ENCODE data around the gene REXO1.
A peak's percentile ranks its signal among the peaks of the same experiment; 100 is the strongest.

DNA sequence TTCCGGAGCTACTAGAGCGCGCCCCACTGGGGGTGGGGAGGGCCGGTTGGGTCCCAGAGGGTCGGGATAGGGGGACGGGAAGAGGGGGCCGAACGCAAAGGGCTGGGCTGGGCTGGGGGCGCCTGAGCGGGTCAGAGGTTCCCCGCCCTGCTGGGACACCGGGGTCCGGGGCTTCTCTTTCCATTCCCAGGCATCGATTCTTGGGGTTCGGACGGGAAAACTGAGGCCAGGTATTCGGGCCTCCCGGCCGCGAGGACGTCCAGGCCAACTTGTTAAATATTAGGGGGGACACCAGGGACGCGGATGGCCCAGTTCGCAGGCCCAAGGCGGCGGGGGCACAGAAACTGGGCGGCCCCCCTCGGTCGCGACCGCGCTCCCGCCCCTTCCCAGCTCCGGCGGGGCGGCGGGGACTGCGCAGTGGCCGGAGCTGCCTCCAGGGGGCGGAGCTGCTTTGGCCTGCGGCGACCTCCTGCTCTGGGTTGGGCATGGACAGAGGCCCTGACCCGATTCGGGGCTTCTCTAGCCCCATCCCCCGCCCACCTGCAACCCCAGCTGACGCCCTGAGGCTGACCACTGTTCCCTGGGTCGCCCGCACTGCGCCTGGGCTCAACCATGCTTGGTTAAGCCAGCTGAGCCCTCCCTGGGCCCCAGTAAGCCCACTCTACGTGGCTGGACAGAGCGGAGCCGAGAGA, 16.3 kb upstream of the REXO1 start:
- TF ChIP-seq MYC (IDR thresholded peaks at IDR 0.05; ENCODE audit: borderline replicate concordance, low read length) (no peak), EP300 (IDR thresholded peaks at IDR 0.05) (no peak), RCOR1 (IDR thresholded peaks at IDR 0.05; ENCODE audit: low read depth, low read length) (no peak), JUN (IDR thresholded peaks at IDR 0.05) (peak in 1 of 2 experiments; percentile 27; a peak in 3 of 5 replicates), HEYL (CRISPR knock-in tag; IDR thresholded peaks at IDR 0.05) (no peak), RFX5 (IDR thresholded peaks at IDR 0.05) (no peak), POLR2A (IDR thresholded peaks at IDR 0.05; ENCODE audit: low read length) (peak; percentile 11), NR3C1 (IDR thresholded peaks at IDR 0.05) (no peak), SMC3 (IDR thresholded peaks at IDR 0.05) (no peak), ZNF302 (CRISPR knock-in tag; IDR thresholded peaks at IDR 0.05) (no peak), BHLHE40 (IDR thresholded peaks at IDR 0.05; ENCODE audit: low read depth, low read length) (no peak)
- TF ChIP-seq, protein P1, sequence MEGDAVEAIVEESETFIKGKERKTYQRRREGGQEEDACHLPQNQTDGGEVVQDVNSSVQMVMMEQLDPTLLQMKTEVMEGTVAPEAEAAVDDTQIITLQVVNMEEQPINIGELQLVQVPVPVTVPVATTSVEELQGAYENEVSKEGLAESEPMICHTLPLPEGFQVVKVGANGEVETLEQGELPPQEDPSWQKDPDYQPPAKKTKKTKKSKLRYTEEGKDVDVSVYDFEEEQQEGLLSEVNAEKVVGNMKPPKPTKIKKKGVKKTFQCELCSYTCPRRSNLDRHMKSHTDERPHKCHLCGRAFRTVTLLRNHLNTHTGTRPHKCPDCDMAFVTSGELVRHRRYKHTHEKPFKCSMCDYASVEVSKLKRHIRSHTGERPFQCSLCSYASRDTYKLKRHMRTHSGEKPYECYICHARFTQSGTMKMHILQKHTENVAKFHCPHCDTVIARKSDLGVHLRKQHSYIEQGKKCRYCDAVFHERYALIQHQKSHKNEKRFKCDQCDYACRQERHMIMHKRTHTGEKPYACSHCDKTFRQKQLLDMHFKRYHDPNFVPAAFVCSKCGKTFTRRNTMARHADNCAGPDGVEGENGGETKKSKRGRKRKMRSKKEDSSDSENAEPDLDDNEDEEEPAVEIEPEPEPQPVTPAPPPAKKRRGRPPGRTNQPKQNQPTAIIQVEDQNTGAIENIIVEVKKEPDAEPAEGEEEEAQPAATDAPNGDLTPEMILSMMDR (IDR thresholded peaks at IDR 0.05), result peak; percentile 43
- TF ChIP-seq, protein P2, sequence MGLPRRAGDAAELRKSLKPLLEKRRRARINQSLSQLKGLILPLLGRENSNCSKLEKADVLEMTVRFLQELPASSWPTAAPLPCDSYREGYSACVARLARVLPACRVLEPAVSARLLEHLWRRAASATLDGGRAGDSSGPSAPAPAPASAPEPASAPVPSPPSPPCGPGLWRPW (IDR thresholded peaks at IDR 0.05), result no peak

Data from A549 (cell line).